Esophagus squamous epithelium (tissue), 4 donors: Measurements from ENCODE around the gene ZNF670.

Experiments used
- POLR2A ChIP-seq, 4 donors: fragments of 450-650 bp; IDR thresholded peaks; one replicate each; pipeline ENCODE4 v1.6.1; 2017; ENCODE audit warnings: antibody characterized with exemption in 4 of 4, mild to moderate bottlenecking in 4 of 4, moderate library complexity in 3 of 4
- TF ChIP-seq, protein P1 (sequence below), 6 experiments: fragments of 450-650 bp in 4 of 6; fragments of 200-600 bp in 2 of 6; sonication (generic) in 2 of 6; IDR thresholded peaks; one replicate each; pipeline ENCODE4 v1.5.1; 2016 to 2019; ENCODE audit warnings: antibody characterized with exemption in 6 of 6, mild to moderate bottlenecking in 4 of 6, moderate library complexity in 4 of 6

DNA sequence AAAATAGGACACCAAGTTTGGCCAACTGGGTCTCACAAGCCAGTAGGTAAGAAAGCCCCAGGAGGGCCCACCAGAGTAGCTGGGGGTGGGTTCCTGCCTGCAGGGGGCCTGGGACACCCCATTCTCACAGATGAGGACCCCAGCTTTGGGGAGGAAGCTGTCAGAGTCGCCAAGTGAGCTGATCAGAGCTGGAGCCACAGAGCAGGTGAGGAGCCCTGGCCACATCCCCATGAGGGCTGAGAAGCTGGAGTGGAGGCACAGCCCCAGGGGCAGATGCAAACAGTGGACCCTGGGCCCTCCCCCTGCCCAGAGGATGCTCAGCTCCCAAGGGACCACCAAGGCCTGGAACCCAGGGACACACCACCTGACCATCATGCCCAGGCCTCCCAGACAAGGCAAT is 8.6 kb upstream of the ZNF670 start:
- TF ChIP-seq, protein P1, sequence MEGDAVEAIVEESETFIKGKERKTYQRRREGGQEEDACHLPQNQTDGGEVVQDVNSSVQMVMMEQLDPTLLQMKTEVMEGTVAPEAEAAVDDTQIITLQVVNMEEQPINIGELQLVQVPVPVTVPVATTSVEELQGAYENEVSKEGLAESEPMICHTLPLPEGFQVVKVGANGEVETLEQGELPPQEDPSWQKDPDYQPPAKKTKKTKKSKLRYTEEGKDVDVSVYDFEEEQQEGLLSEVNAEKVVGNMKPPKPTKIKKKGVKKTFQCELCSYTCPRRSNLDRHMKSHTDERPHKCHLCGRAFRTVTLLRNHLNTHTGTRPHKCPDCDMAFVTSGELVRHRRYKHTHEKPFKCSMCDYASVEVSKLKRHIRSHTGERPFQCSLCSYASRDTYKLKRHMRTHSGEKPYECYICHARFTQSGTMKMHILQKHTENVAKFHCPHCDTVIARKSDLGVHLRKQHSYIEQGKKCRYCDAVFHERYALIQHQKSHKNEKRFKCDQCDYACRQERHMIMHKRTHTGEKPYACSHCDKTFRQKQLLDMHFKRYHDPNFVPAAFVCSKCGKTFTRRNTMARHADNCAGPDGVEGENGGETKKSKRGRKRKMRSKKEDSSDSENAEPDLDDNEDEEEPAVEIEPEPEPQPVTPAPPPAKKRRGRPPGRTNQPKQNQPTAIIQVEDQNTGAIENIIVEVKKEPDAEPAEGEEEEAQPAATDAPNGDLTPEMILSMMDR (IDR thresholded peaks at IDR 0.05), result no peak
- no peak for TF ChIP-seq POLR2A (IDR thresholded peaks at IDR 0.05)
